GM18498 (cell line): Measurements from ENCODE around the gene NPAT.
"Not testable (repeated sequence)": the region's sequence is repeated elsewhere in the genome, so short reads cannot be mapped to it uniquely, and the experiment has no call there.

Experiments used
- ATAC-seq: cut with Tn5 transposase; IDR thresholded peaks from one replicate; pipeline ENCODE4 v1.9.1; 2021; ENCODE audit warnings: mild to moderate bottlenecking, moderate library complexity; ENCODE audit not compliant: unreplicated experiment

The NPAT gene

GRCh38 chr11:108160970-108161566 is 61.4 kb downstream of the NPAT start:
- ATAC-seq, result peak; percentile 99

- ATAC-seq, result no peak
Observed at GRCh38 chr11:108154591-108154990, 67.8 kb downstream of the NPAT start.

GRCh38 chr11:108148556-108148955 is 73.9 kb downstream of the NPAT start:
- ATAC-seq, result no peak

- ATAC-seq, result no peak
Observed at GRCh38 chr11:108147150-108147549, 75.3 kb downstream of the NPAT start.

- no peak for ATAC-seq
Observed at GRCh38 chr11:108144615-108145014, 77.8 kb downstream of the NPAT start.

GRCh38 chr11:108142304-108142703 is 80.1 kb downstream of the NPAT start:
- ATAC-seq, result no peak

- ATAC-seq, result no peak
Observed at GRCh38 chr11:108137212-108137611, 85.2 kb downstream of the NPAT start.

GRCh38 chr11:108135845-108136544 is 86.4 kb downstream of the NPAT start:
- peak; percentile 66 for ATAC-seq

- not testable (repeated sequence) for ATAC-seq
Observed at GRCh38 chr11:108132993-108133538, 89.4 kb downstream of the NPAT start.

- ATAC-seq, result no peak
Observed at GRCh38 chr11:108131993-108132392, 90.4 kb downstream of the NPAT start.

- no peak for ATAC-seq
Observed at GRCh38 chr11:108128772-108129171, 93.7 kb downstream of the NPAT start.

- no peak for ATAC-seq
Observed at GRCh38 chr11:108125096-108125495, 97.3 kb downstream of the NPAT start.

GRCh38 chr11:108122166-108122628 is 100.2 kb downstream of the NPAT start:
- no peak for ATAC-seq

- ATAC-seq, result peak; percentile 97
Observed at GRCh38 chr11:108121274-108122155, 100.9 kb downstream of the NPAT start, which contains the start of gene ACAT1. Gene ACAT1, plus strand, starts transcription at chr11:108121567. Its CDS starts 40 bp downstream, at chr11:108121607.

- ATAC-seq, result not testable (repeated sequence)
Observed at GRCh38 chr11:108120936-108121273, 101.5 kb downstream of the NPAT start.

- ATAC-seq, result no peak
Observed at GRCh38 chr11:108117746-108118371, 104.6 kb downstream of the NPAT start.

GRCh38 chr11:108115500-108116140 is 106.8 kb downstream of the NPAT start:
- ATAC-seq, result no peak

GRCh38 chr11:108112057-108112456 is 110.4 kb downstream of the NPAT start:
- ATAC-seq, result no peak

GRCh38 chr11:108111126-108111525 is 111.3 kb downstream of the NPAT start:
- ATAC-seq, result no peak
